HL-60 (cell line): ENCODE results near the gene COMMD3.
A peak's percentile ranks its signal among the peaks of the same experiment; 100 is the strongest.

Source experiments
- DNase-seq, 2 experiments: peaks; one replicate each; pipeline ENCODE4 v3.0.0-alpha.2; 2010 to 2020; ENCODE audit warnings: low read depth in 1 of 2, low spot score in 1 of 2
- H3K27ac ChIP-seq: fragments of 250-450 bp; sonication (Bioruptor Pico); replicated peaks from 2 replicates; pipeline ENCODE4 v1.5.1; 2020; ENCODE audit warnings: mild to moderate bottlenecking, moderate library complexity
- H3K27me3 ChIP-seq: fragments of 250-450 bp; sonication (Bioruptor Pico); 2 replicates; pipeline ENCODE4 v1.5.1; 2021; ENCODE audit warnings: mild to moderate bottlenecking, moderate library complexity; ENCODE audit not compliant: insufficient read depth, poor library complexity, severe bottlenecking
- H3K4me3 ChIP-seq: replicated peaks from 2 replicates; pipeline ENCODE4 v1.5.1; 2011; ENCODE audit warnings: mild to moderate bottlenecking, control low read depth, low read length; ENCODE audit not compliant: insufficient read depth
- CTCF ChIP-seq: IDR thresholded peaks from one replicate; pipeline ENCODE4 v1.5.1; 2011; ENCODE audit warnings: low read length, control low read depth, inconsistent platforms; ENCODE audit not compliant: insufficient read depth
- GABPA ChIP-seq: IDR thresholded peaks from 2 replicates; pipeline ENCODE4 v1.6.1; 2012; ENCODE audit warnings: low read depth
- POLR2AphosphoS5 ChIP-seq: IDR thresholded peaks from 2 replicates; pipeline ENCODE4 v1.6.1; 2012; ENCODE audit warnings: low read depth
- REST ChIP-seq: IDR thresholded peaks from 2 replicates; pipeline ENCODE4 v1.6.1; 2012; ENCODE audit warnings: low read depth; ENCODE audit not compliant: insufficient replicate concordance
- SPI1 ChIP-seq: IDR thresholded peaks from 2 replicates; pipeline ENCODE4 v1.6.1; 2012; ENCODE audit warnings: low read depth, mild to moderate bottlenecking, borderline replicate concordance

COMMD3 gene

GRCh38 chr10:22321156-22321923, 5.2 kb downstream of the COMMD3 start:
- Histone ChIP-seq H3K27me3 (peaks cover 5% of the 10 kb centered on the region), H3K27ac (peak overlapping the region; percentile 80), H3K4me3 (peak overlapping the region; percentile 46)
- no peak for TF ChIP-seq CTCF
- no peak for TF ChIP-seq GABPA
- TF ChIP-seq SPI1 = no peak
- TF ChIP-seq POLR2AphosphoS5 = peak; percentile 44; the same call in 1 of the 2 replicates
- no peak for TF ChIP-seq REST
- DNase-seq = peak in 1 of 2 experiments; percentile 22

- TF ChIP-seq GABPA = no peak
- TF ChIP-seq SPI1 = no peak
- TF ChIP-seq CTCF = no peak
- no peak for TF ChIP-seq POLR2AphosphoS5
- H3K27ac ChIP-seq = no peak overlapping the region
- peak overlapping the region; percentile 50 for H3K4me3 ChIP-seq
- DNase-seq = no peak
- H3K27me3 ChIP-seq = peaks cover 5% of the 10 kb centered on the region
Measured at GRCh38 chr10:22321924-22322640, 5.9 kb downstream of the COMMD3 start.

GRCh38 chr10:22322641-22323160, 6.5 kb downstream of the COMMD3 start:
- TF ChIP-seq POLR2AphosphoS5 = no peak
- TF ChIP-seq GABPA = no peak
- TF ChIP-seq SPI1 = no peak
- no peak for TF ChIP-seq REST
- TF ChIP-seq CTCF = no peak
- Histone ChIP-seq H3K27ac (no peak overlapping the region), H3K4me3 (peak overlapping the region; percentile 50), H3K27me3 (peaks cover 5% of the 10 kb centered on the region)
- no peak for DNase-seq
